ENCODE data around the gene ARHGAP31. TPM values are rescaled to one million over a fixed set of nuclear protein-coding genes. Genes with fewer than 3 reads are reported as not detected.

Gene ARHGAP31
- total and polyA plus RNA-seq, 10 of the 15 experiments (the other 5 are each of a cell fraction or from before 2014, with no cell fraction given): 0.97 to 29.8 (median 10.3) TPM

DNA sequence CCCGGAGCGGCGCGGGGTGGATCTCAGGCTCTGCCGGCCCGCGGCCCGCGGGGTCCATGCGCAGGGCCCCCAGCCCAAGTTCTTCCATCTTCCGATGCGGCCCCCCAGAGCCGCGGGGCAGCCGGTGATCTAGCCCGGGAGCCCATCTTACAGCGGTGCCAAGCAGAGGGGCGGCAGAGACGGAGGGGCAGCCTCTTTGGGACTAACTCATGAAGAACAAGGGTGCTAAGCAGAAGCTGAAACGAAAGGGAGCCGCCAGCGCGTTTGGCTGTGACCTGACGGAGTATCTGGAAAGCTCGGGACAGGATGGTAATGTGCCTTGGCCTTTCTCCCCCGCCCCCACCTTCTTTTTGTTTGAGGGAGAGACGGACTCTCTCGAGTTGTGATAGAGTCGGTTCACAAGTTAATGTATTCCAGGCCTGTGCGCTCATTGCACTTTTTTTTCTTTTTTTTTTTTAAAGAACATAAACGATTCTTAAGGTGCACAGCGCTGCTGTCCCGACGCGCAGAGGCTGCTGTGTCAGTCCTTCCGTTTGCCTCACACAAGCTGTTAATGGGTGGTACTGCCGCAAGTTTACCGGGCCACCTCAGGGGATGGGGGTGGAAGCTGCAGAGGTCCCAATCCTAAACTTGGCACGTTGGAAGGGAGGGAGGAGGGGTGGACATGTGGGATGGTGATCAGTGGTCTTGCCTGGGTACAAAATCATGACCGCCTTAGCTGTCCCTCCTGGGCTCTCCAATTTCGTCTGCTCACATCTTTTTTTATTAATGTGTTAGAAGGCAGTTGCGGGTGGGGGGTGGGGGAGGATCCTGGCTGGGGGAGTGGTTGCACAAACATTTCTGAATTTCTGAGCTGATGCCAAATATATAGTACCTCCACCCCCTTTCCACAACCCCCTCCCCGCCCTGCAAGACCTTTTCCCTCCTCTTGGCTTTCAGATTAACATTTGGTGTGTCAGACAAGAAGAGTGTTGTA, 801 bp downstream of the ARHGAP31 start (continued):
- TF ChIP-seq TCF7 (IDR thresholded peaks at IDR 0.05; ENCODE audit: borderline replicate concordance) (no peak), MYC (IDR thresholded peaks at IDR 0.05; ENCODE audit: insufficient read depth, insufficient read length, insufficient replicate concordance, low read length, severe bottlenecking) (no peak), TBL1XR1 (IDR thresholded peaks at IDR 0.05; ENCODE audit: low read depth, low read length) (no peak), RFX5 (IDR thresholded peaks at IDR 0.05; ENCODE audit: low read depth, low read length) (no peak), NFYA (IDR thresholded peaks at IDR 0.05; ENCODE audit: borderline replicate concordance, low read depth, low read length) (no peak), YY1 (IDR thresholded peaks at IDR 0.05; ENCODE audit: low read depth, low read length) (no peak), SMARCA5 (IDR thresholded peaks at IDR 0.05) (no peak), RCOR1 (conservative IDR thresholded peaks at IDR 0.05; ENCODE audit: low read depth, low read length) (no peak), MYB (IDR thresholded peaks at IDR 0.05; ENCODE audit: borderline replicate concordance, low read depth, low read length) (no peak), SMC3 (IDR thresholded peaks at IDR 0.05; ENCODE audit: borderline replicate concordance, low read length) (no peak), CREM (IDR thresholded peaks at IDR 0.05; ENCODE audit: low read depth) (no peak), BMI1 (IDR thresholded peaks at IDR 0.05; ENCODE audit: borderline replicate concordance) (no peak)
- TF ChIP-seq, protein P1, sequence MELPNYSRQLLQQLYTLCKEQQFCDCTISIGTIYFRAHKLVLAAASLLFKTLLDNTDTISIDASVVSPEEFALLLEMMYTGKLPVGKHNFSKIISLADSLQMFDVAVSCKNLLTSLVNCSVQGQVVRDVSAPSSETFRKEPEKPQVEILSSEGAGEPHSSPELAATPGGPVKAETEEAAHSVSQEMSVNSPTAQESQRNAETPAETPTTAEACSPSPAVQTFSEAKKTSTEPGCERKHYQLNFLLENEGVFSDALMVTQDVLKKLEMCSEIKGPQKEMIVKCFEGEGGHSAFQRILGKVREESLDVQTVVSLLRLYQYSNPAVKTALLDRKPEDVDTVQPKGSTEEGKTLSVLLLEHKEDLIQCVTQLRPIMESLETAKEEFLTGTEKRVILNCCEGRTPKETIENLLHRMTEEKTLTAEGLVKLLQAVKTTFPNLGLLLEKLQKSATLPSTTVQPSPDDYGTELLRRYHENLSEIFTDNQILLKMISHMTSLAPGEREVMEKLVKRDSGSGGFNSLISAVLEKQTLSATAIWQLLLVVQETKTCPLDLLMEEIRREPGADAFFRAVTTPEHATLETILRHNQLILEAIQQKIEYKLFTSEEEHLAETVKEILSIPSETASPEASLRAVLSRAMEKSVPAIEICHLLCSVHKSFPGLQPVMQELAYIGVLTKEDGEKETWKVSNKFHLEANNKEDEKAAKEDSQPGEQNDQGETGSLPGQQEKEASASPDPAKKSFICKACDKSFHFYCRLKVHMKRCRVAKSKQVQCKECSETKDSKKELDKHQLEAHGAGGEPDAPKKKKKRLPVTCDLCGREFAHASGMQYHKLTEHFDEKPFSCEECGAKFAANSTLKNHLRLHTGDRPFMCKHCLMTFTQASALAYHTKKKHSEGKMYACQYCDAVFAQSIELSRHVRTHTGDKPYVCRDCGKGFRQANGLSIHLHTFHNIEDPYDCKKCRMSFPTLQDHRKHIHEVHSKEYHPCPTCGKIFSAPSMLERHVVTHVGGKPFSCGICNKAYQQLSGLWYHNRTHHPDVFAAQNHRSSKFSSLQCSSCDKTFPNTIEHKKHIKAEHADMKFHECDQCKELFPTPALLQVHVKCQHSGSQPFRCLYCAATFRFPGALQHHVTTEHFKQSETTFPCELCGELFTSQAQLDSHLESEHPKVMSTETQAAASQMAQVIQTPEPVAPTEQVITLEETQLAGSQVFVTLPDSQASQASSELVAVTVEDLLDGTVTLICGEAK (IDR thresholded peaks at IDR 0.05; ENCODE audit: borderline replicate concordance): no peak
- TF ChIP-seq, protein P2, sequence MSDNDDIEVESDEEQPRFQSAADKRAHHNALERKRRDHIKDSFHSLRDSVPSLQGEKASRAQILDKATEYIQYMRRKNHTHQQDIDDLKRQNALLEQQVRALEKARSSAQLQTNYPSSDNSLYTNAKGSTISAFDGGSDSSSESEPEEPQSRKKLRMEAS (IDR thresholded peaks at IDR 0.05; ENCODE audit: low read depth, low read length): no peak
- TF ChIP-seq, protein P3, sequence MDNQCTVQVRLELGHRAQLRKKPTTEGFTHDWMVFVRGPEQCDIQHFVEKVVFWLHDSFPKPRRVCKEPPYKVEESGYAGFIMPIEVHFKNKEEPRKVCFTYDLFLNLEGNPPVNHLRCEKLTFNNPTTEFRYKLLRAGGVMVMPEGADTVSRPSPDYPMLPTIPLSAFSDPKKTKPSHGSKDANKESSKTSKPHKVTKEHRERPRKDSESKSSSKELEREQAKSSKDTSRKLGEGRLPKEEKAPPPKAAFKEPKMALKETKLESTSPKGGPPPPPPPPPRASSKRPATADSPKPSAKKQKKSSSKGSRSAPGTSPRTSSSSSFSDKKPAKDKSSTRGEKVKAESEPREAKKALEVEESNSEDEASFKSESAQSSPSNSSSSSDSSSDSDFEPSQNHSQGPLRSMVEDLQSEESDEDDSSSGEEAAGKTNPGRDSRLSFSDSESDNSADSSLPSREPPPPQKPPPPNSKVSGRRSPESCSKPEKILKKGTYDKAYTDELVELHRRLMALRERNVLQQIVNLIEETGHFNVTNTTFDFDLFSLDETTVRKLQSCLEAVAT (IDR thresholded peaks at IDR 0.05): peak; percentile 57; the same call in 1 of the 2 replicates
